ENCODE results near the gene SRPK1. TPM values are rescaled to one million over a fixed set of nuclear protein-coding genes. Genes with fewer than 3 reads are reported as not detected.

Gene SRPK1
- total and polyA plus RNA-seq, 2 of the 8 experiments (the other 6 are each of a cell fraction or from before 2014, with no cell fraction given) = 25.7 to 116 TPM

DNA sequence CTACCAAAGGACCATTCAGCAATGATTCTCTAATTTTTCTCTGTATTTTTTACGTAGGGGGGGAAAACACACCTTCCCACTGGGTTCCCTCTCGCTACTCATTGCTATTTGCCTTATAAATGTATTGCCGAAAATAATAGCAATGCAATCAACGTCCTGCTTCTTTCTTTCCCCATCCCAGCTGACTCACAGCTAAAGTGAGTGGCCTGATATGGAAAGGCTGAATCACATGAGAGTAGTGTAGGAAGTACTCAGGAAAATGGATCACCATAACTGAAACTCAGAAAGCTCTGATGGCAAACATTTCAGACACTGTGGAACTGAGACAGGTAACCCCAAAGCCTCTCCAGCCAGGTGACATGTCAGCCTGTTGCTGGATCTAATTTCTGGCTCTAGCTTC lies 49.3 kb upstream of the SRPK1 start:
- Histone ChIP-seq H3K14ac (ENCODE audit: insufficient read length) (no peak overlapping the region), H3K18ac (ENCODE audit: extremely low read depth, low read length) (no peak overlapping the region), H4K91ac (replicated peaks; ENCODE audit: insufficient read length, low read length) (no peak overlapping the region), H2BK15ac (ENCODE audit: low read length) (no peak overlapping the region), H3K9ac (replicated peaks in 1 of 4; ENCODE audit: extremely low read depth in 1 of 4, low read depth in 3 of 4, low read length in 3 of 4) (no peak overlapping the region), H3K27ac (ENCODE audit: low read depth, low read length) (no peak overlapping the region), H3K23ac (ENCODE audit: insufficient read length) (no peak overlapping the region), H3K79me2 (ENCODE audit: control insufficient read depth in 1 of 2, insufficient read depth in 2 of 2, low read length in 2 of 2) (no peaks in the 10 kb centered on the region), H3K9me3 (ENCODE audit: insufficient read depth in 2 of 2, low read depth in 1 of 2, low read length in 1 of 2) (no peaks in the 10 kb centered on the region), H2AK5ac (ENCODE audit: low read depth, low read length) (no peak overlapping the region), H3K4me3 (ENCODE audit: extremely low read depth in 1 of 4, insufficient read depth in 2 of 4, low read depth in 3 of 4, low read length in 4 of 4) (no peak overlapping the region), H4K20me1 (replicated peaks in 1 of 2; ENCODE audit: control insufficient read depth in 1 of 2, insufficient read depth in 2 of 2, low read length in 2 of 2) (no peaks in the 10 kb centered on the region), H3K4me2 (ENCODE audit: insufficient read depth in 1 of 2, low read depth in 2 of 2, low read length in 2 of 2) (no peak overlapping the region), H2BK12ac (ENCODE audit: low read depth, low read length) (no peak overlapping the region), H4K8ac (ENCODE audit: extremely low read depth, insufficient read depth, low read length) (no peak overlapping the region), H2BK120ac (replicated peaks; ENCODE audit: low read depth, low read length) (no peak overlapping the region), H2BK5ac (ENCODE audit: low read depth, low read length) (no peak overlapping the region), H3K79me1 (ENCODE audit: low read depth, low read length) (no peaks in the 10 kb centered on the region), H3K4ac (replicated peaks; ENCODE audit: insufficient read length, low read depth, low read length) (no peak overlapping the region), H3K4me1 (replicated peaks in 1 of 4; ENCODE audit: control insufficient read depth in 3 of 4, insufficient read depth in 4 of 4, low read length in 3 of 4) (peaks cover 0 to 5% (median 3%) of the 10 kb centered on the region in 4 experiments; a peak in 4 of 7 replicates), H2BK20ac (ENCODE audit: low read length) (no peak overlapping the region), H2AFZ (ENCODE audit: low read length) (no peak overlapping the region), H4K5ac (ENCODE audit: insufficient read length, low read depth, low read length) (no peak overlapping the region), H3K27me3 (replicated peaks in 1 of 4; ENCODE audit: control insufficient read depth in 3 of 4, extremely low read depth in 1 of 4, insufficient read depth in 3 of 4, low read length in 3 of 4) (no peaks in the 10 kb centered on the region), H3K56ac (replicated peaks; ENCODE audit: insufficient read length, low read depth, low read length) (no peak overlapping the region), H3K36me3 (ENCODE audit: control insufficient read depth in 2 of 4, insufficient read depth in 4 of 4, low read length in 3 of 4) (no peaks in the 10 kb centered on the region), H3K23me2 (ENCODE audit: low read depth, low read length) (no peaks in the 10 kb centered on the region)
- TF ChIP-seq HDAC2 (IDR thresholded peaks at IDR 0.05; ENCODE audit: borderline replicate concordance in 1 of 2, low read depth in 2 of 2, low read length in 2 of 2) (no peak), RBBP5 (IDR thresholded peaks at IDR 0.05; ENCODE audit: borderline replicate concordance, low read depth, low read length) (no peak), RXRA (IDR thresholded peaks at IDR 0.05; ENCODE audit: insufficient read depth, low read depth, low read length) (no peak), TAF1 (IDR thresholded peaks at IDR 0.05; ENCODE audit: low read depth, low read length) (no peak), TAF7 (optimal IDR thresholded peaks at IDR 0.05; ENCODE audit: borderline replicate concordance, low read depth, low read length) (no peak), KDM4A (IDR thresholded peaks at IDR 0.05; ENCODE audit: low read depth, low read length, severe bottlenecking) (no peak), CBX8 (IDR thresholded peaks at IDR 0.05; ENCODE audit: borderline replicate concordance, low read depth, low read length) (no peak), CEBPB (IDR thresholded peaks at IDR 0.05; ENCODE audit: low read depth, low read length) (no peak), TCF12 (IDR thresholded peaks at IDR 0.05; ENCODE audit: low read depth, low read length) (no peak), KDM5A (IDR thresholded peaks at IDR 0.05; ENCODE audit: low read length) (no peak), HDAC6 (IDR thresholded peaks at IDR 0.05; ENCODE audit: low read depth, low read length) (no peak), BRCA1 (IDR thresholded peaks at IDR 0.05; ENCODE audit: low read depth, low read length) (no peak)
- POLR2A ChIA-PET (ENCODE audit: partially characterized antibody) = interaction anchor here (0.7 kb wide), 1 partner anchor 241 kb away, joined by 4 read pairs; no protein-coding TSS in a partner anchor
- CTCF ChIA-PET (ENCODE audit: partially characterized antibody) = interaction anchor here (0.6 to 1.1 kb wide), 3 partner anchors 10 to 134 kb away, joined by 3 read pairs; no protein-coding TSS in a partner anchor
- WGBS, 2 experiments (ENCODE audit: extremely low coverage in 1 of 2, insufficient coverage in 1 of 2, insufficient read length in 1 of 2, insufficient replicate concordance in 2 of 2, low coverage in 1 of 2, low lambda C conversion rate in 2 of 2, missing lambda C conversion rate in 1 of 2) = 84% methylated on average over 4 of the region's 4 CpGs; no CpG with 5 or more reads in 1 of the 2 experiments
- FAIRE-seq = no peak
- no peak for DNase-seq (ENCODE audit: low read depth in 1 of 2, low spot score in 2 of 2)
